Neural cell (in vitro differentiated cells): ENCODE measurements around the gene TBC1D3B. TPM values are rescaled to one million over a fixed set of nuclear protein-coding genes. Genes with fewer than 3 reads are reported as not detected.

Experiments used
- H2AFZ ChIP-seq: fragments of 200-600, 300-800 bp; sonication (generic), shearing (Covaris generic); 2 replicates; pipeline ENCODE4 v1.6.0; 2014; ENCODE audit warnings: low read depth, mild to moderate bottlenecking, antibody characterized with exemption, low read length, moderate library complexity
- H3F3A ChIP-seq: fragments of 200-600 bp; shearing (Covaris generic); 2 replicates; pipeline ENCODE4 v1.6.1; 2016; ENCODE audit warnings: mild to moderate bottlenecking, moderate library complexity, mixed read lengths, antibody characterized with exemption, low read length; ENCODE audit not compliant: insufficient read depth, poor library complexity, severe bottlenecking
- H3K27ac ChIP-seq: fragments of 200-600, 300-800 bp; sonication (generic), shearing (Covaris generic); 2 replicates; pipeline ENCODE4 v1.5.1; 2014; ENCODE audit warnings: mild to moderate bottlenecking, low read length, moderate library complexity
- H3K27me3 ChIP-seq: fragments of 300-800, 200-600 bp; sonication (generic), shearing (Covaris generic); 2 replicates; pipeline ENCODE4 v1.6.0; 2014; ENCODE audit warnings: mild to moderate bottlenecking, low read depth, low read length, moderate library complexity; ENCODE audit not compliant: insufficient read depth
- H3K36me3 ChIP-seq: fragments of 300-800, 200-600 bp; sonication (generic), shearing (Covaris generic); 2 replicates; pipeline ENCODE4 v1.5.1; 2014; ENCODE audit warnings: mild to moderate bottlenecking, antibody characterized with exemption, low read length, moderate library complexity; ENCODE audit not compliant: insufficient read depth
- H3K4me2 ChIP-seq: fragments of 300-800, 200-600 bp; sonication (generic), shearing (Covaris generic); 2 replicates; pipeline ENCODE4 v1.6.0; 2014; ENCODE audit warnings: mild to moderate bottlenecking, low read length
- H3K4me3 ChIP-seq: fragments of 300-800, 200-600 bp; sonication (generic), shearing (Covaris generic); 2 replicates; pipeline ENCODE4 v1.5.1; 2014; ENCODE audit warnings: mild to moderate bottlenecking, low read length, moderate library complexity
- H3K79me2 ChIP-seq: fragments of 200-600 bp; shearing (Covaris generic); replicated peaks from 2 replicates; pipeline ENCODE4 v1.6.0; 2014; ENCODE audit warnings: mild to moderate bottlenecking, low read length, moderate library complexity; ENCODE audit not compliant: insufficient read depth
- H3K9ac ChIP-seq: fragments of 300-800, 200-600 bp; sonication (generic), shearing (Covaris generic); 2 replicates; pipeline ENCODE4 v1.6.1; 2016; ENCODE audit warnings: mild to moderate bottlenecking, low read length, mixed read lengths
- H3K9me2 ChIP-seq: fragments of 200-600 bp; shearing (Covaris generic); 2 replicates; pipeline ENCODE4 v1.6.1; 2016; ENCODE audit warnings: mild to moderate bottlenecking, low read length, mixed read lengths; ENCODE audit not compliant: insufficient read depth
- H3K9me3 ChIP-seq: fragments of 200-600, 300-800 bp; sonication (generic), shearing (Covaris generic); 2 replicates; pipeline ENCODE4 v1.6.1; 2016; ENCODE audit warnings: mild to moderate bottlenecking, mixed run types, low read length, moderate library complexity, mixed read lengths
- H4K20me1 ChIP-seq: fragments of 200-600 bp; shearing (Covaris generic); 2 replicates; pipeline ENCODE4 v1.6.1; 2016; ENCODE audit warnings: mild to moderate bottlenecking, mixed run types; ENCODE audit not compliant: insufficient read depth
- CTCF ChIP-seq: fragments of 450-650 bp; IDR thresholded peaks from 2 replicates; pipeline ENCODE4 v1.5.1; 2014; ENCODE audit warnings: antibody characterized with exemption, mild to moderate bottlenecking, moderate library complexity; ENCODE audit not compliant: poor library complexity, severe bottlenecking
- EP300 ChIP-seq: fragments of 450-650 bp; conservative IDR thresholded peaks from 2 replicates; pipeline ENCODE4 v1.6.1; 2014; ENCODE audit warnings: antibody characterized with exemption, mild to moderate bottlenecking, moderate library complexity; ENCODE audit not compliant: poor library complexity, severe bottlenecking
- EZH2 ChIP-seq: fragments of 200-600, 300-800 bp; shearing (Covaris generic), sonication (generic); IDR thresholded peaks from 2 replicates; pipeline ENCODE4 v1.6.1; 2014; ENCODE audit warnings: antibody characterized with exemption, low read length, borderline replicate concordance, mild to moderate bottlenecking; ENCODE audit not compliant: insufficient read depth, poor library complexity, severe bottlenecking
- MXI1 ChIP-seq: fragments of 450-650 bp; conservative IDR thresholded peaks from 2 replicates; pipeline ENCODE4 v1.6.1; 2014; ENCODE audit warnings: antibody characterized with exemption, mild to moderate bottlenecking; ENCODE audit not compliant: poor library complexity, severe bottlenecking
- POLR2AphosphoS5 ChIP-seq: IDR thresholded peaks from 2 replicates; pipeline ENCODE4 v1.6.1; 2012
- RAD21 ChIP-seq: fragments of 450-650 bp; conservative IDR thresholded peaks from 2 replicates; pipeline ENCODE4 v1.6.1; 2014; ENCODE audit warnings: antibody characterized with exemption, mild to moderate bottlenecking, moderate library complexity
- REST ChIP-seq: IDR thresholded peaks from 2 replicates; pipeline ENCODE4 v1.6.1; 2012; ENCODE audit warnings: borderline replicate concordance
- SMC3 ChIP-seq: fragments of 450-650 bp; conservative IDR thresholded peaks from 2 replicates; pipeline ENCODE4 v1.6.1; 2014; ENCODE audit warnings: antibody characterized with exemption, mild to moderate bottlenecking, moderate library complexity; ENCODE audit not compliant: poor library complexity
- TAF1 ChIP-seq: IDR thresholded peaks from 2 replicates; pipeline ENCODE4 v1.6.1; 2012; ENCODE audit warnings: low read depth
- polyA plus RNA-seq: library from polyadenylated mRNA; depleted of rRNA; stranded (reverse); fragments of >200 nt; gene quantifications from 2 replicates; pipeline ENCODE4 v1.2.3, GENCODE V29; 2014

TBC1D3B gene
- polyA plus RNA-seq, 1 donor from 2014 or later, result 9.8 TPM

GRCh38 chr17:36131421-36131820, 45.0 kb downstream of the TBC1D3B start:
- H3K36me3 ChIP-seq, result no peaks in the 10 kb centered on the region
- H4K20me1 ChIP-seq, result no peaks in the 10 kb centered on the region
- H3K4me3 ChIP-seq, result no peak overlapping the region
- no peaks in the 10 kb centered on the region for H3K79me2 ChIP-seq
- TF ChIP-seq EZH2 (no peak), TAF1 (no peak), REST (no peak), EP300 (no peak), CTCF (no peak), POLR2AphosphoS5 (no peak), RAD21 (no peak), MXI1 (no peak), SMC3 (no peak)
- no peak overlapping the region for H3K27ac ChIP-seq
- no peak overlapping the region for H2AFZ ChIP-seq
- no peaks in the 10 kb centered on the region for H3F3A ChIP-seq
- H3K4me2 ChIP-seq, result no peak overlapping the region
- H3K9me3 ChIP-seq, result no peaks in the 10 kb centered on the region
- H3K9ac ChIP-seq, result no peak overlapping the region
- no peaks in the 10 kb centered on the region for H3K27me3 ChIP-seq
- H3K9me2 ChIP-seq, result no peaks in the 10 kb centered on the region

- TF ChIP-seq REST (no peak), CTCF (no peak), RAD21 (no peak), EZH2 (no peak), POLR2AphosphoS5 (no peak), SMC3 (no peak), EP300 (no peak), MXI1 (no peak)
- Histone ChIP-seq H3K27me3 (no peaks in the 10 kb centered on the region), H3K79me2 (no peaks in the 10 kb centered on the region), H3K36me3 (no peaks in the 10 kb centered on the region), H3K9me2 (no peaks in the 10 kb centered on the region), H3K27ac (no peak overlapping the region), H2AFZ (no peak overlapping the region), H3K9ac (no peak overlapping the region), H3K4me3 (no peak overlapping the region), H4K20me1 (no peaks in the 10 kb centered on the region), H3K9me3 (no peaks in the 10 kb centered on the region), H3K4me2 (no peak overlapping the region), H3F3A (no peaks in the 10 kb centered on the region)
Observed at GRCh38 chr17:36130346-36130745, 46.1 kb downstream of the TBC1D3B start.
